NCI-H2029 treated with DMSO at 0.1 percent for 48 hours (cell line): ENCODE results near the gene NAT16.
A peak's percentile ranks its signal among the peaks of the same experiment; 100 is the strongest.
"Not testable (repeated sequence)": the region's sequence is repeated elsewhere in the genome, so short reads cannot be mapped to it uniquely, and the experiment has no call there.

Source experiments
- DNase-seq: peaks from one replicate; lab custom pipeline; 2025; lab: John Stamatoyannopoulos, UW

NAT16 gene

DNA sequence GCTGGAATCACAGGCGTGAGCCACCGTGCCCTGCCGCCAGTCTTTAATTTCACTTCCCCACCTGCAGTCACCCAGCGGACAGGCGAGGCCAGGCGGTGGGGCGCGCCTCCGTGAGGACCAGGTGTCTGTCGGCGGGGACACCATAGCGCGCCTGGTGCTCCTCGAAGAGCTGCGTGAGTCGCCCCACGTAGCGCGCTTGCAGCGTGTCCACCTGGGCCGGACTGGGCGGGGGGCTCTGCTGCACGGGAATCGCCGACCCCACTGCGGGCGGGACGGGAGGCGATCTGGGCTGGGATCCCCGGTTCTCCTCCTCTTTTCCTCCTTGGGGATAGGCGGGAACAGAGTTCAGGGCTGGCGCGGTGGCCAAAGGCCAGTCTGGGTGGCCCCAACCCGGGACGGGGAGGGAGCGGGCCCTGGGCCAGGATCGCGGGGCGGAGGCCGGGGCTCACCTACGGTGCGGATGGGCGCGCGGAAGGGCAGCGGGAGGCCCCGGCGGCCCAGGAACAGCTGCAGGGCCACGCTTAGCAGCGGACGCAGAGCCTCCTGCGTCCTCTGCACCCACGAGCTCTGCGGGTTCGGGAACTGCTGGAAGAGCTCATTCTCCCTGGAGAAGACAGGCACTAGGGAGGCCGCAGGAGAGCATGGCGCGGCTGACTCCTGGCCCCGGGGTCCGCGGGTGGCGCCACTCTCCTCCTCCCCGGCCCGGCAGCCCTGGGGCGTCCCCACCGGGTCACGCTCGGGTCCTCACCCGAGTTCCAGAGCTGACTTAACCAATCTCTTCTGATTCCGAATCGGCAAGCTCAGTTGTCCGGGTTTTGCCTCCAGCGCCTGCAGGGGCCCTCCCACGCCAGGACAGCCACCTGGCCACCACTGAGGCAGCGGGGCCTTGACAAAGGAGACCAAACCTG is 21.9 kb upstream of the NAT16 start:
- no peak for DNase-seq

DNA sequence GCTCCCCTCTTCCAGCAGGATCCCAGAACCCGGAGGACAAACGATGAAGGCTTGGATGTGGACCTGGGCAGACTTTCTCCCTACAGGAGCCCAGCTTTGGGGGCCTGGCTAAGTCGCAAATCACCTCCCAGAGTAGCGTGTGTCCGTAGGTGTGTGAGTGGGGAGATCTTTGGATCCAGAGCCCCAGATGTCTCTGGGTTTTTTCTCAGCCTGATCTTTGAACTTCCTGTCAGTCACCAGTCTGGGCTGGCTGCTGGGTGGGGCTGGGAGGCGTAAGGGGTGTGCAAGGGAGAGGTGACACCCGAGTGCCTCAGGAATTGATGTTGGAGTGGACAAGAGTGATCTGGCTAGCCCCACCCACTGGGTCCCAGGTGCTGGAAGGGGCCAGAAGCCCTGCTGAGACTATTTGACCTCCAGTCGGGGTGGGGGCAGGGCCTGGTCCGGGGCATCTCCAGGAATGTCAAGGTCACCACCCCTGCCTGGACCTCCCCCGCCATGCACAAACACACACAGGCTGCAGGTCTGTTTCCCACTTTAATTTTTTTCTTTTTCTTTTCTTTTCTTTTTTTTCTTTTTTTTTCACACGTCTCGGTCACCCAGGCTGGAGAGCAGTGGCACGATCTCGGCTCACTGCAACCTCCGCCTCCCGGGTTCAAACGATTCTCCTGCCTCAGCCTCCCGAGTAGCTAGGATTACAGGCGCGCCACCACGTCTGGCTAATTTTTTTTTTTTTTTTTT is 20.9 kb upstream of the NAT16 start, which contains the start of gene MOGAT3:
Gene MOGAT3 (minus strand): TSS at position 175 of the 738 bp plus-strand sequence. CDS start 182 bp downstream, outside the sequence.
- DNase-seq = no peak

DNA sequence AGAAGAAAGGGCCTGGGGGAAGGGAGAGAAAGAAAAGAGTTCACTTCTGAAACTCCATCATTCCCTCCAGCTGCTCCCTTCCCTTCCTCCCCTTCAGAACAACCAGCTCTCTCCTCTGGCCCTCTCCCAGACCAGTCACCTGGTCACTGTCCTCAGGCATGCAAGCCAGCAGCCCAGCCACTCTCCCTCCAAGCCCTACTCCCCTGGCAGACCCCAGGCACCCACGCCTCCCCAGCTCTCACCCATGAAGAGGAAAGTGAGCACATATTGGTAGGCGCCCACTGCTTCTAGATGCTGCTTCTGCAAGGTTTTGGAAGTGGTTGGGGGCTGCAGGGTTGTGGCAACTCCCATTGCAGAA is 20.4 kb upstream of the NAT16 start:
- no peak for DNase-seq

DNA sequence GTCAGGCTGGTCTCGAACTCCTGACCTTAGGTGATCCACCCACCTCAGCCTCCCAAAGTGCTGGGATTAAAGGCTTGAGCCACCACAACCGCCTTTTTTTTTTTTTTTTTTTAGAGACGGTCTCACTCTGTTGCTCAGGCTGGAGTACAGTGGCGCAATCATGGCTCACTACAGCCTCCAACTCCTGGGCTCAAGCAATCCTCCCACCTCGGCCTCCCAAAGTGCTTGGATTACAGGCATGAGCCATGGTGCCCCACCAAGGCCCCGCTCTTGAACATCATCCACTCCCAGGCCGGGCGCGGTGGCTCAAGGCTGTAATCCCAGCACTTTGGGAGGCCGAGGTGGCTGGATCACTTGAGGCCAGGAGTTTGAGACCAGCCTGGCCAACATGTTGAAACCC is 19.4 kb upstream of the NAT16 start:
- DNase-seq = not testable (repeated sequence)

DNA sequence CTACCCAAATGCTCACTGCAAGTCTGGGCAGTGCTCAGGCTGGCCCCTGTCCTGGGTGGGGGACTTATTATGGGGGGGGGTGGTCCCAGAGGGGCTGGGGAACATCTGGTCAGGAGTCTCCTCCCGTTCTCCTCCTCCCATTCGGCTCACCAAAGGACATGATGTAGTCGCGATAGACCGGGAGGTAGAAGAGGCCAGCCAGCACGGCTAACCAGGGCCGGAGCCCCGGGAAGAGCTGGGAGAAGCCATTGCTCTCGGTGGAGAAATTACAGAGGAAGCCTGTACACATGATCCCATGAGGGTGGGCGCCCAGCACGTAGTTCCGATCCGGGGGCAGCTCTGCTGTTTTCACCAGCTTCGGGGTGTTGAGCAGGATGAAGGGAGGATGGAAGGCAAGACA is 18.4 kb upstream of the NAT16 start:
- DNase-seq = no peak

DNA sequence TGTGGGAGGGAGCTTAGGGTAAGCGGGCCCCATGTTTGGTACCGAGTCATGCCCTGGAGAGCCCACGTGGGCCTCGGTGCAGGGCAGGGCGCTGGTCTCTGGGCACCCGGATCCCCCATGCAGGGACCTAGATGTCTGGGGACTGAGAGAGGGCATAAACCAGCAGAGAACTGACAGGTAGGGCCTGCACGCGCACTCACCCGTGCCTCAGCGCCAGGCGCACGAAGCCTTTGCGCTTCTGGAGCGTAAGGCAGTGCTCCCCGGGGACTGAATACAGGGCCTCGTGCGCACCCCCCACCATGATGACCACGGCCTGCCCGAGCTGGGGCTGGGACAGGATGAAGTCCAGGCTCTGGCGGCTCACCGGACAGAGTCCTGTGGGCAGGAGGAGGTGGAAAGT is 17.9 kb upstream of the NAT16 start:
- DNase-seq = no peak

DNA sequence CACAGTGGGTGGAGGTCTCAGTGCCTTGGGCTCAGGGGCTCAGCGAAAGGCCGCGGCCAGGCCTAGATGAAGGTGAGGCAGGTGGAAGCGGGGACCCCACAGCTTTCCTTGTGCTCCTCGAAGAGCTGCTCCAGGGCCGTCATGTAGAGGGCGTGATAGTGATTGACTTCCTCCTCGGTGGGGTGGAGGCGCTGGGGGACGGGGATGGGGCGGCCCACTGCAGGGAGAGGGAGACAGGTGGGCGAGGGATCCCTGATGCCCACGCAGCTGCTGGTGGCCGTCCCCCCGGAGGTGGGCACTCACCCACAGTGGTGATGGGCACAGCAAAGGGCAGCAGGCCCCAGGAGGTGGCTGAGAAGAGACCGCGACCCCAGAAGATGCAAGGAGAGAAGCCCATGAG is 15.8 kb upstream of the NAT16 start:
- no peak for DNase-seq

DNA sequence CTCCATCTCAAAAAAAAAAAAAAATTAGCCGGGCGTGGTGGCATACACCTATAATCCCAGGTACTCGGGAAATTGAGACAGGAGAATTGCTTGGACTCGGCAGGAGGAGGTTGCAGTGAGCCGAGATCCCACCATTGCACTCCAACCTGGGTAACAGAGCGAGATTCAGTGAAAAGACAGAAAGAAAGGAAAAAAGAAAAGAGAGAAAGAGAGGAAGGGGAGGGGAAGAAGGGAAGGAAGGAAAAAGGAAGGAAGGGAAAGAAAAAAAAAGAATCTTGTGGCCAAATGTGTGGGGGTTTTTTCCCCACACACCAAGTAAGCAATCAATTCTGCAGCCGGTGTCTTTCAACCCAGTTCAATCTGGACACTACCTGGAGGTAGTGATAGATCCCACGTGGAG is 9.0 kb upstream of the NAT16 start:
- DNase-seq = no peak

DNA sequence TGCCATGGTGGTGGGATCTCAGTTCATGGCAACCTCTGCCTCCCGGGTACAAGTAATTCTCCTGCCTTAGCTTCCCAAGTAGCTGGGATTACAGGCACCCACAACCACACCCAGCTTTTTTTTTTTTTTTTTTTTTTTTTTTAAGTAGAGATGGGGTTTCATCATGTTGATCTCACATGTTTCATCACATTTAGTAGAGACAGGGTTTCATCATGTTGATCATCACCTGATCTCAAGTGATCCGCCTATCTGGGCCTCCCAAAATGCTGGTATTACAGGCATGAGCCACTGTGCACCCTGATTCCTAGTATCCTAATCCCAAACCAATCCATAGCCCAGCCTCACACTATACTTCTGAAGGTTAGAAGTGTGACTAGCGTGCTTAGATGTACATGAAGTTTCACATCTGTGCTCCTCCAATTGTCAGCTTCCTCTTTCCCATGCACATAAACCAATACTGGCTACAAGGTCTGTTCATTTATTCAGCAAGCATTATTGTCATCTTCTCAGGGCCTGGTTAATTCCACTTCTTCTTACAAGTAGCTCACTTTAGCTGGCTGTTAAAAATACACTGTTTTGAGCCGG is 6.8 kb upstream of the NAT16 start:
- no peak for DNase-seq

DNA sequence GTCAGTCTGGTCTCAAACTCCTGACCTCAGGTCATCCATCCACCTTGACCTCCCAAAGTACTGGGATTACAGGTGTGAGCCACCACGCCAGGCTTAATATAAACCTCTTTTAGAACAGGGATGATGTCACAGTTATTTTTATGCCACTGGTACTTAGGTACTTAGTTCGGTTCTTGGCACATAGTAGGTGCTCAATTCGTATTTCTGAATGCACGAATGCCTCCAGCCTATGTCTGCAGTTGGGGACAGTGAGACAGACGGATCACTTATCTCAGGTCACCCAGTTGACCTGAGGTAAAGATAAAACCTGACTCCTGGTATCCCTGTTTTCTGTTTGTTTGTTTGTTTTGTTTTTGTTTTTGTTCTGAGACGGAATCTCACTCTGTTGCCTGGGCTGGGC is 6.1 kb upstream of the NAT16 start:
- DNase-seq = no peak

DNA sequence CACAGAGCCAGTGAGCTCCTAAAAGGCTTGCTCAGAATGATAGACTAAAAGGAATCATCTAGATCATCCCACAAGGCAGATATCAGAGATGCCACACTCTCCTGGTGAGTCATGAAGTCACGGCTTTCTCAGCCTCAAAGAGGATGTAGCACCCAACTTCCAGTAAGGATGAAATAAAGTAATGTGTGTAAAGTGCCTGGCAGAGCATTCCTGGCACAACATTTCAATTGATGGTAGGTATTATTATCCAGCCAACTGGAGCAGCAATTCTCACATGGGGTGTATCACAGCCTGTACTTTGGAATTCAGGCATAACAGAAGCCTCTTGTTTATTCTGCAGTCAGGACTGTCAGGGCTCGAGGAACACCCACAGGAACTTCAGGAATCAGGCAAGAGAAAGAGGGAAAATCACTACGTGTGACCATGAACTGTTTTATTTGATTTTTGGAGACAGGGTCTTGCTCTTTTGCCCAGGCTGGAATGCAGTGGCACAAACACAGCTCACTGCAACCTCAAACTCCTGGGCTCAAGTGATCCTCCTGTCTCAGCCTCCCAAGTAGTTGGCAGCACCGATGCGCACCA is 5.3 kb upstream of the NAT16 start:
- DNase-seq = no peak

DNA sequence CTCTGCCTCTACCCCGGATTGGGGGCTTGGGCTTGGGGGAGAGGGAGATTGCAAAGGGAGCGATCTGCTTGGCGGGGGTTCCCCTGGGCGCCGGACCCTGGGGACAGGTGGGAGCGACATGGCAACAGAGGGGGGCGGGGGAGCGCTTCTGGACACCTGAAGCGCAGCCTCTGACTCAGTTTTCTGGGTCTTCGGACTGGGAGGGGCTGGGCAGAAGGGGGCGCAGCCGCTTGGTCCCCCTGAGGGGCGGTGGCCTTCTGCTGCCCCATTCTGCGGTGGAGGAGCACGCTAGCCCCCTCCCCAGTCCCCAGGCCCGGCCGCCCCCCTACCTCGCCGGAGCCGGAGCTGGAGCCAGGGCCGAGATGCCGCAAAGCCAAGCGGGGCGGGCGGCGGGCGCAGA is 380 bp downstream of the NAT16 start:
- no peak for DNase-seq

DNA sequence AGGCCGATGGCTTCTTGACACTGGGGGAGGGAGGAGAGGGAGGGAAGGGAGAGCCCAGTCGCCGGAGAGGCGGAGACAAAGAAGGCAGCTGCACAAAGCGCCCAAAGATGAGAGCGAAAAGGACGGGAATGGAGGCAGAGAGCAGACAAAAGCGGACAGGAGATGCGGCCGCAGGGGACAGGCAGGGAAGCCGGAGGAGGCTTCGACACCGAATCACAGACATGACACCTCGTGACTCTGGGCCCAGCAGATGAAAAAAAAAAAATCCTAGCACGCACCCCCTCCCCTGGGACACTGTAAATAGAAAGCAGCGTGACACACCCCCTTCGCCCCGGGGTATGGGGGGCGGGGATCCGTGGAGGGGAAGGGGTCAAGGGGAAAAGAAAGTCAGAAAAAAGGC is 976 bp downstream of the NAT16 start:
- no peak for DNase-seq

DNA sequence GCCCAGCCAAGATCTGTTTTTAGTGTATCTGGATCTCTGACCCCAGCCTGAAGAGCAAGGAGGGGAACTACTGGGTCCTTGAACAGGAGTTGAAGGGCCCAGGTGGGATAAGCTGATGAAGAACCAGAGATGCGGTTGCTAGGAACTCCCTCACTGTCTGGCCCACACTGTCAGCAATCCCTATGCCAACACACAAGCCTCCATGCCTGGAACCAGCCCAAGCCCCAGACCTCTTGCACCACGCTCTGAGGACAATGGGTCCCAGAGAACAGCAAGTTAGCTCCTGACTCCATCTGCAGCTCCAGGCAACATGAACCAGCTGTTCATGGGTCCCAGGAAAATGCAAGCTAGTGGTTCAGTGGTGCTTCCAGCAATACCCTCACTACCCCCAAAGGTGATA is 2.4 kb downstream of the NAT16 start:
- no peak for DNase-seq

DNA sequence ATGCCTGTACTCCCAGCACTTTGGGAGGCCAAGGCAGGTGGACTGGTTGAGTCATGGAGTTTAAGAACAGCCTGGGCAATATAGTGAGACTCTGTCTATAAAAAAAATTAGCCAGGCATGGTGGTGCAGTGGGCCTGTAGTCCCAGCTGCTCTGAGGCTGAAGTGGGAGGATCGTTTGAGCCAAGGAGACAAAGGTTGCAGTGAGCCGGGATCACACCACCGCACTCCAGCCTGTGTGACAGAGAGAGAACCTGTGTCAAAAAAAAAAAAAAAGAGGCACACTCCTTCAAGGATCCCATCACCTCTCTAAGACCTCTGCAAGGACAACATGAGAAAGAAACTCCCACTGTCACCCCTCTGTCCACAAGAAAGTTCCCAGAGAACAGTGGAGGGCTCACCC is 4.4 kb downstream of the NAT16 start:
- DNase-seq = no peak

DNA sequence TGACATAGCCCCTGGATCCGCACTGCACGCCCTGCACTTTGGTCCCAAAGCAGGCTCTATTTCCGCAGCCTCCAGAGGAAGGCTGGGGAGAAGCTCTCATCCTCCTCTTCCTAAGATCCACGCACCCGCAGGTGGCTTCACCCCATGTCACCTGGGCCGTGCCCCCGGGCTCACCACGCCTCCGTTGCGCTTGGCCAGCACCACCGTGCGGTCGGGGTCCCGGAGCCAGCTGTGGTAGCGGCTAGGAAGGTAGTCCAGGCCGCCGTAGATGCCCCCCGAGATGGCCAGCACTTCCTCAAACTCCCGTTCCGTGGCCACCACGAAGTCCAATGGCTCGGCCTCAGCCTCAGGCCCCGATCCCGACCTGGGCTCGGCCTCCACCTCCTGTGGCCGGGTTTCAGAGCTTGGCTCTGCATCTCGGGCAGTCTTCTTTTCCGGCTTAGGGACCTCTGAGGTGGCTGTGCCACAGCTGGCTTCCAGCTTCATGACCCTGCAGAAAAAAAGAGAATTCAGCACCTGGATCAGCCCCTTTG is 5.7 kb downstream of the NAT16 start:
- DNase-seq = no peak

DNA sequence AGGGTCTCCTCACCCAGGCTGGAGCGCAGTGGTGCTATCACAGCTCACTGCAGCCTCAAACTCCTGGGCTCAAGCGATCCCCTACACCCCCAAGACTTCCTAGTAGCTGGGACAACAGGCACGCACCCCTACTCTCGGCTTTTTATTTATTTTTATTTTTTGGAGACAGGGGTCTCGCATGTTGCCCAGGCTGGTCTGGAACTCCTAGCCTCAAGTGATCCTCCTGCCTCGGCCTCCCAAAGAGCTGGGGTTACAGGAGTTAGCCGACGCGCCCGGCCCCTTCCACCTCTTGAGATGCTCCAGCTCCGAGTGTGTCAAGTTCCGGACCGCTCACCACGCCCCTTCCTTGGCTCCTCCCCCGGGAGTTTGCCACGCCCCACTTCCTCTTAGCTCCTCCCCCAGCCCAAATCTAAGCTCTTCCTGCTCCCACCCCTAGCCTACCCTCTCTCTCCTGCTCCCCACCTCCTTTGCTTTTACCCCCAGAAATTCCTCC is 6.3 kb downstream of the NAT16 start:
- peak; percentile 39 for DNase-seq

DNA sequence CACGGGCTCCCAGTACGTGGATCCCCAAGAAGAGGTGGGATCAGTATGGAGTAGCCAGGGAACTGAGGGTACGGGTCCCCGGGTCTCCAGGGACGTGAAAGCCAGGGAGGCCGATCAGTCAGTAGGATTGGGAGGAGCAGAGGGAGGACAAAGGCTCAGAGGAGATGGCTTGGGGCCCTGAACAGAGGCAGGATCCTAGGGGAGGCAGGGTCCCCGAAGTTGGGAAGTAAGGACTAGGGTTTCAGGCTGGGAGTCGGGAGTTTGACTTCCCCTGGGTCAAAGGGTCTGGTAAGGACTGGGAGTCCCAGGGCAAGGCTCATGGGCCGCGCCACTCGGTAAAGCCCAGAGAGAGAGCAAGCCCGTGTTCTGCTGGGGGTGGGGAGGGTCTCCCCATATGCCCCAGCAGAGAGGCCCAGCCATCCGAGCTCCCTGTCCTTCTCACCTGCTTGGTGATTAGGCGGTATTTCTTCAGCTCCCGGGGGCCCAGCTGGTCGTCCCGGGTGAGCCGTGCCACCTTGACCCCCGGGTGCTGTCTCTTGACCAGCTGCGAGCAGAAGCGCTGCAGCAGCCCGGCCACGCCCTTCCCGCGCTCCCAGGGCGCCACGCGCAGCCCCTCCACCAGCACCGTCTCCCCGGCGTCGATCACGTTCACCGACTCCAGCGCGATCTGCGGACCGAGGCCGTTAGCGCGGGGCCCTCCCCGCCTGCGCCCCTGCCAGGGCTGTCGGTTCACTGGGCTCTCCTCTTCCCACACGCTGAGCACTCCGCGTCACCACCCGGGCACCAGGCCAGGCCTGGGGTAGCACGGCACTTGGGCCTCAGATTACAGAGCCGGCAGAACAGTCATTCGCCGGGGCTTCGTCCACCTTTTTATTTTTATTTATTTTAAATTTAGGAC is 7.0 kb downstream of the NAT16 start:
- peak; percentile 66 for DNase-seq

DNA sequence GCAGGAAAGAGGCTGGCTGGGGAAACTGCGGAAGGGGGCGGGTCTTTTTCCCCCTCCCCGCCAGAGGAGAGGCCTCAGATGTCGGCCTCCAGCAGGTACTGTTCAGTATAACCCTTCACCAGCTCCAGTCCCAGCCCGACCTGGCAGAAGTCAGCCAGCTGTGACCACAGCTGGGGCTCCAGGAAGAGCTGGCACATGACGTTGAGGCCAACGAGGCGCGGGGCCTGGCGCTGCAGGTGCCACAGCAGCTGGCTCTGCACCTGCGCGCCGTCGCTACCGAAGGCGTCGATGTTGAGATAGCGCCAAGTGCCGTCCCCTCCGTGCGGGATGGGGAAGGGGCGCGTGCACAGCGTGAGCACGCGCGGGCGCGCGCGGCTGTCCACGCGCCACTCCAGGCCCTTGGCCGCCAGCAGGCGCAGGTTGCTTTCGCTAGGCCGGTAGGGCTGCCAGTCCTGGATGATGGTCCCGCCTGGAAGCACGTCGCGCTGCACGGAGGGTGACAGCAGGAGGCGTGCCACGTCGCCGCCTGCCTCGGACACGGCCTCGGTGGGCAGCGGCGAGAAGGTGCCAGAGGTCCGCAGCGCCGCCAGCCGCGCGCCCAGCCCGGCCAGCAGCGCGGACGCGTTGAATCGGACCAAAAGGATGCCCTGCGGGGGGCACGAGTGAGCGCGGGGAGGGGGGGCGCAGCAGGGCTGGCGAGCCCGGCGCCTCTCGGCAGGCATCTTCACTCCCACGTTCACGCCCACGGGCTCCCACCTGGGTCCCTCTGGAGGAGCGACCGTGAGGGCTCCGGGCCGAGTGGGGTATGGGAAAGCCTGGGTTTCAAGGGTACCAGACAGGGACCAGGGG is 7.9 kb downstream of the NAT16 start:
- peak; percentile 45 for DNase-seq

DNA sequence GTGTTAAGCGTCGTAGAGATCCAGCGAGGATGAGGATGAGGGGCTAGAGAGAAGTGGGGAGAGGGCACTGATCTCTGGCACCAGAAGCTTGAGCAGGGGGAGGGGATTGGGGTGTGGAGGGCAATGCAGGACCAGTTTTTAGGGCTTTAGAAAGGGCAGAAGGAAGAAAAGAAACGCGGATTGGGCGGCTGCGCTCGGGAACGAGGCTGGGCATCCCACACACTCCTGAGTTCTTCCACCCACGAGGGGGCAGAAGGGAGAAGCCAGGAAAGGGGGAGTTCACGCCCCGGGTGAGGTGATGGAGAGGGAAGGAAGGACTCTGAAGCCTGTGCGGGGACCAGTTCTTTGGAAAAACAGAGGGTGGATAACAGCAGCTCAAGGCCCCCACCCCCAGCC is 8.7 kb downstream of the NAT16 start:
- no peak for DNase-seq
